Measurements from ENCODE around the gene FHL5.
A peak's percentile ranks its signal among the peaks of the same experiment; 100 is the strongest.

FHL5 gene, protein sequence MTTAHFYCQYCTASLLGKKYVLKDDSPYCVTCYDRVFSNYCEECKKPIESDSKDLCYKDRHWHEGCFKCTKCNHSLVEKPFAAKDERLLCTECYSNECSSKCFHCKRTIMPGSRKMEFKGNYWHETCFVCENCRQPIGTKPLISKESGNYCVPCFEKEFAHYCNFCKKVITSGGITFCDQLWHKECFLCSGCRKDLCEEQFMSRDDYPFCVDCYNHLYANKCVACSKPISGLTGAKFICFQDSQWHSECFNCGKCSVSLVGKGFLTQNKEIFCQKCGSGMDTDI

GRCh38 chr6:96562886-96563285, at the start of gene FHL5:
TSS of gene FHL5 (plus strand) at chr6:96563128. CDS start at chr6:96603614, 40,486 bp downstream.
- no peaks in the 10 kb centered on the region for H3K4me1 ChIP-seq (ENCODE audit: control insufficient read depth in 1 of 2, insufficient read depth in 1 of 2, low read depth in 1 of 2, low read length in 1 of 2)
- TF ChIP-seq, protein P1, sequence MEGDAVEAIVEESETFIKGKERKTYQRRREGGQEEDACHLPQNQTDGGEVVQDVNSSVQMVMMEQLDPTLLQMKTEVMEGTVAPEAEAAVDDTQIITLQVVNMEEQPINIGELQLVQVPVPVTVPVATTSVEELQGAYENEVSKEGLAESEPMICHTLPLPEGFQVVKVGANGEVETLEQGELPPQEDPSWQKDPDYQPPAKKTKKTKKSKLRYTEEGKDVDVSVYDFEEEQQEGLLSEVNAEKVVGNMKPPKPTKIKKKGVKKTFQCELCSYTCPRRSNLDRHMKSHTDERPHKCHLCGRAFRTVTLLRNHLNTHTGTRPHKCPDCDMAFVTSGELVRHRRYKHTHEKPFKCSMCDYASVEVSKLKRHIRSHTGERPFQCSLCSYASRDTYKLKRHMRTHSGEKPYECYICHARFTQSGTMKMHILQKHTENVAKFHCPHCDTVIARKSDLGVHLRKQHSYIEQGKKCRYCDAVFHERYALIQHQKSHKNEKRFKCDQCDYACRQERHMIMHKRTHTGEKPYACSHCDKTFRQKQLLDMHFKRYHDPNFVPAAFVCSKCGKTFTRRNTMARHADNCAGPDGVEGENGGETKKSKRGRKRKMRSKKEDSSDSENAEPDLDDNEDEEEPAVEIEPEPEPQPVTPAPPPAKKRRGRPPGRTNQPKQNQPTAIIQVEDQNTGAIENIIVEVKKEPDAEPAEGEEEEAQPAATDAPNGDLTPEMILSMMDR (IDR thresholded peaks at IDR 0.05) = no peak
- H3K4me3 ChIP-seq (ENCODE audit: low read depth in 1 of 2, low read length in 1 of 2) = no peak within 1 kb of the TSS
- no peaks in the 10 kb centered on the region for H3K9me3 ChIP-seq
- no peaks in the 10 kb centered on the region for H3K36me3 ChIP-seq
- H3K27ac ChIP-seq = no peak within 1 kb of the TSS
- H3K27me3 ChIP-seq = peaks cover 38% of the 10 kb centered on the region

GRCh38 chr6:96520171-96521115, 42.5 kb upstream of the FHL5 start:
- H3K36me3 ChIP-seq = peaks cover 5% of the 10 kb centered on the region
- H3K4me1 ChIP-seq (ENCODE audit: control insufficient read depth in 1 of 2, insufficient read depth in 1 of 2, low read depth in 1 of 2, low read length in 1 of 2) = peaks cover 6 to 16% of the 10 kb centered on the region in 2 experiments
- TF ChIP-seq, protein P1 (IDR thresholded peaks at IDR 0.05) = no peak
- H3K27me3 ChIP-seq = no peaks in the 10 kb centered on the region
- no peak overlapping the region for H3K27ac ChIP-seq
- H3K9me3 ChIP-seq = no peaks in the 10 kb centered on the region
- H3K4me3 ChIP-seq (ENCODE audit: low read depth in 1 of 2, low read length in 1 of 2) = peak overlapping the region; percentile 73 to 80

GRCh38 chr6:96521306-96521643, 41.7 kb upstream of the FHL5 start:
- Histone ChIP-seq H3K4me3 (ENCODE audit: low read depth in 1 of 2, low read length in 1 of 2) (peak overlapping the region; percentile 73 to 80), H3K27ac (peak overlapping the region; percentile 80), H3K36me3 (peaks cover 8% of the 10 kb centered on the region), H3K27me3 (no peaks in the 10 kb centered on the region), H3K4me1 (ENCODE audit: control insufficient read depth in 1 of 2, insufficient read depth in 1 of 2, low read depth in 1 of 2, low read length in 1 of 2) (peaks cover 6 to 16% of the 10 kb centered on the region in 2 experiments), H3K9me3 (no peaks in the 10 kb centered on the region)
- TF ChIP-seq, protein P1 (IDR thresholded peaks at IDR 0.05) = no peak

DNA sequence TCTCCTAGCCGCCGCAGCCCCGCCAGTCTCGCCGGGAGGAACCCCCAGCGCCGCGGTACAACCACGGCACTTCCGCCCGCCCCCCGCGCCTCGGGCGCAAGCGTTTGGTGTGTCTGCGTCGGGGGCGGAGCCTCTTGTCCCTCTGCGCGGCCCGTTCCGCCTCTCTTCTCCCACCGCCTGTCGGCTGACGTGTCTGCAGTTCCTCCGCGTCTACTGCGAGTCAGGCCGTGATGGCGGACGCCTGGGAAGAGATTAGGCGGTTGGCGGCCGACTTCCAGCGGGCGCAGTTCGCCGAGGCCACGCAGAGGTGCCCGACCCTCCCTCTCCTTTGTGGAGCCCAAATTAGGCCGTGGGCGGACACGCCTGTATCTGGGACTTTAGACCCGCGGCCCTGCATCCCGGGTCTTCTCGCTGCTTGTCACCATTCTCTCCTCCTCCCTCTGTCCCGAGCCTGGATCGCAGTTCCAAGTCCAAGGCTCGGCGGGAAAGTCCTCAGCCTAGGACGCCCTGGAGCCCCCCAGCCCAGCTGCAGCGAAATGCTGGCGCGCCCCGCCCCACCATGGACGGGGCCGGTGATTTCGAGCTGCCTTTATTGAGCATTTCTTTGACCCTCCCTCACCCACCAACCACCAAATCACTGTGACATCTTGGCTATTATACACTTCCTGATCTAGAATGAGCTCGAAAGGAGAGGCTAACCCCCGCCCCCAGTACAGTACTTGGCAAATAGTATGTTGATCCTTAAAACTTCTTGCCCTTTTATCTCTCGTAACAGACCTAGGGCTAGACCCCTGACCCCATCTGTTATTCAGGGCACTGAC, 41.1 kb upstream of the FHL5 start, which contains the start of gene UFL1:
Gene UFL1 (plus strand): TSS at position 163 of the 821 bp plus-strand sequence. CDS start 68 bp downstream, at position 231.
- Histone ChIP-seq H3K4me3 (ENCODE audit: low read depth in 1 of 2, low read length in 1 of 2) (peak within 1 kb of the TSS; percentile 73 to 80), H3K27ac (peak within 1 kb of the TSS; percentile 80), H3K36me3 (peaks cover 14% of the 10 kb centered on the region), H3K27me3 (no peaks in the 10 kb centered on the region), H3K9me3 (no peaks in the 10 kb centered on the region), H3K4me1 (ENCODE audit: control insufficient read depth in 1 of 2, insufficient read depth in 1 of 2, low read depth in 1 of 2, low read length in 1 of 2) (peaks cover 6 to 16% of the 10 kb centered on the region in 2 experiments)
- TF ChIP-seq, protein P1 (IDR thresholded peaks at IDR 0.05) = no peak

DNA sequence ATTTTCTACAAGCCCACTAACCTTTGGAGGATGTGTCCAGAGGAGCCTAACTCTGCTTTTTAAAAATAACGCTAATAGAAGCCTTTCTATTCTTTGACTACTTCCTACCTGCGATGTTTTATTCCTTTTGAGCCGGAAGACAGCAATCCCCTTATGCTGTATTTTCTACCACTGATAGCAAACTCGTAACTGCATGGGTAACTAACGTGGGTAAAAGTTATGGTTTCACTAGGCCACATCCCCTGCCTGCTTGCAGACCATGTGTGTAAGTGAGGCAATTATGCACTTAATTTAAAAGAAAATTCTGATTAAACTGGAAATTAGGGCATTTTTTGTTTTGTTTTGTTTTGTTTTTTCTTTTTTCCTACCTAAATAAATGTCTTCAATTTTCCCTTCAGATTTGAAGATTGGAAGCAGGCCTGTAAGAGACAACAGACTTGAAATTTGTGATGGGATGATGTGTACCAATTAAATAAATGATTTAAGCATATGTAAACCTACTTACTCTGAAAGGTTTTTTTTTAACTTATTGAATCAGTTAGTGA, 40.4 kb upstream of the FHL5 start:
- Histone ChIP-seq H3K27ac (peak overlapping the region; percentile 80), H3K27me3 (no peaks in the 10 kb centered on the region), H3K36me3 (peaks cover 16% of the 10 kb centered on the region), H3K4me3 (ENCODE audit: low read depth in 1 of 2, low read length in 1 of 2) (peak overlapping the region; percentile 73 to 80), H3K4me1 (ENCODE audit: control insufficient read depth in 1 of 2, insufficient read depth in 1 of 2, low read depth in 1 of 2, low read length in 1 of 2) (peaks cover 6 to 16% of the 10 kb centered on the region in 2 experiments), H3K9me3 (no peaks in the 10 kb centered on the region)
- TF ChIP-seq, protein P1 (IDR thresholded peaks at IDR 0.05) = no peak
